Esophagus muscularis mucosa (tissue), 4 donors: ENCODE data around the gene PCDH17.

Experiments used
- EP300 ChIP-seq: sonication (generic); formaldehyde crosslinking; IDR thresholded peaks from one replicate; pipeline ENCODE4 v1.6.1; 2017; ENCODE audit warnings: antibody characterized with exemption
- POLR2A ChIP-seq: fragments of 450-650 bp; IDR thresholded peaks from one replicate; pipeline ENCODE4 v1.6.1; 2017; ENCODE audit warnings: antibody characterized with exemption, moderate library complexity, mild to moderate bottlenecking, low read depth
- POLR2AphosphoS5 ChIP-seq, 2 donors: sonication (generic); formaldehyde crosslinking; IDR thresholded peaks; one replicate each; pipeline ENCODE4 v1.6.1; 2017; ENCODE audit warnings: antibody characterized with exemption in 2 of 2
- TF ChIP-seq, protein P1 (sequence below), 3 experiments: fragments of 200-600 bp in 2 of 3; fragments of 450-650 bp in 1 of 3; sonication (generic) in 2 of 3; IDR thresholded peaks; one replicate each; pipeline ENCODE4 v1.5.1; 2017 to 2019; ENCODE audit warnings: antibody characterized with exemption in 3 of 3, mild to moderate bottlenecking in 2 of 3, moderate library complexity in 1 of 3

- TF ChIP-seq, protein P1, sequence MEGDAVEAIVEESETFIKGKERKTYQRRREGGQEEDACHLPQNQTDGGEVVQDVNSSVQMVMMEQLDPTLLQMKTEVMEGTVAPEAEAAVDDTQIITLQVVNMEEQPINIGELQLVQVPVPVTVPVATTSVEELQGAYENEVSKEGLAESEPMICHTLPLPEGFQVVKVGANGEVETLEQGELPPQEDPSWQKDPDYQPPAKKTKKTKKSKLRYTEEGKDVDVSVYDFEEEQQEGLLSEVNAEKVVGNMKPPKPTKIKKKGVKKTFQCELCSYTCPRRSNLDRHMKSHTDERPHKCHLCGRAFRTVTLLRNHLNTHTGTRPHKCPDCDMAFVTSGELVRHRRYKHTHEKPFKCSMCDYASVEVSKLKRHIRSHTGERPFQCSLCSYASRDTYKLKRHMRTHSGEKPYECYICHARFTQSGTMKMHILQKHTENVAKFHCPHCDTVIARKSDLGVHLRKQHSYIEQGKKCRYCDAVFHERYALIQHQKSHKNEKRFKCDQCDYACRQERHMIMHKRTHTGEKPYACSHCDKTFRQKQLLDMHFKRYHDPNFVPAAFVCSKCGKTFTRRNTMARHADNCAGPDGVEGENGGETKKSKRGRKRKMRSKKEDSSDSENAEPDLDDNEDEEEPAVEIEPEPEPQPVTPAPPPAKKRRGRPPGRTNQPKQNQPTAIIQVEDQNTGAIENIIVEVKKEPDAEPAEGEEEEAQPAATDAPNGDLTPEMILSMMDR (IDR thresholded peaks at IDR 0.05), result no peak
- TF ChIP-seq POLR2A, result no peak
- no peak for TF ChIP-seq POLR2AphosphoS5 (IDR thresholded peaks at IDR 0.05)
- no peak for TF ChIP-seq EP300
Observed at GRCh38 chr13:57630661-57631595, 616 bp upstream of the PCDH17 start.
